Stimulated activated CD8-positive, alpha-beta memory T cell treated with anti-CD3 and anti-CD28 coated beads, Interleukin-15, amount 100 ng/mL, for 48 hours (primary cell): ENCODE results near the gene GIMAP7.
"Not testable (repeated sequence)": the region's sequence is repeated elsewhere in the genome, so short reads cannot be mapped to it uniquely, and the experiment has no call there.

Experiments
- DNase-seq, 2 donors: peaks; one replicate each; pipeline ENCODE4 v3.0.0-alpha.2; 2020; ENCODE audit warnings: low read depth in 2 of 2

GIMAP7 gene

DNA sequence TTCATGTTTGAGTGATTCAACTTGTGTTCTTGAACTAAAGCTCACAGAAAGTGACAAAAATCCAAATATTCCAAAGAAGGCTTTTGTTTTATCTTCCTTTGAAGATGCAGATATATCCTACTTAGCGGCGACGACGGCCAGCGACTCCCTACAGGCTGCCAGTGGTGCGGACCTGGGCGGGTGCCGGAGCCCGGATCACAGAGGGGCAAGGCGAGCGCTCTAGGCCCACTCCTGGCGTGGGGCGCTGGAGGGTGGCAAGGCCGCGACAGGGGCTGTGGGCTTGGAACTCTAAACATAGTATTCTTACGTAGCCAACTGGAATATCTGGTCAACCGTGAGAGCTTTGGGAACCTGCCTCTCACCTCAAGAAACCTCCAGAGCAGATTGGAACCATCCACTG lies 914 bp upstream of the GIMAP7 start:
- no peak for DNase-seq

DNA sequence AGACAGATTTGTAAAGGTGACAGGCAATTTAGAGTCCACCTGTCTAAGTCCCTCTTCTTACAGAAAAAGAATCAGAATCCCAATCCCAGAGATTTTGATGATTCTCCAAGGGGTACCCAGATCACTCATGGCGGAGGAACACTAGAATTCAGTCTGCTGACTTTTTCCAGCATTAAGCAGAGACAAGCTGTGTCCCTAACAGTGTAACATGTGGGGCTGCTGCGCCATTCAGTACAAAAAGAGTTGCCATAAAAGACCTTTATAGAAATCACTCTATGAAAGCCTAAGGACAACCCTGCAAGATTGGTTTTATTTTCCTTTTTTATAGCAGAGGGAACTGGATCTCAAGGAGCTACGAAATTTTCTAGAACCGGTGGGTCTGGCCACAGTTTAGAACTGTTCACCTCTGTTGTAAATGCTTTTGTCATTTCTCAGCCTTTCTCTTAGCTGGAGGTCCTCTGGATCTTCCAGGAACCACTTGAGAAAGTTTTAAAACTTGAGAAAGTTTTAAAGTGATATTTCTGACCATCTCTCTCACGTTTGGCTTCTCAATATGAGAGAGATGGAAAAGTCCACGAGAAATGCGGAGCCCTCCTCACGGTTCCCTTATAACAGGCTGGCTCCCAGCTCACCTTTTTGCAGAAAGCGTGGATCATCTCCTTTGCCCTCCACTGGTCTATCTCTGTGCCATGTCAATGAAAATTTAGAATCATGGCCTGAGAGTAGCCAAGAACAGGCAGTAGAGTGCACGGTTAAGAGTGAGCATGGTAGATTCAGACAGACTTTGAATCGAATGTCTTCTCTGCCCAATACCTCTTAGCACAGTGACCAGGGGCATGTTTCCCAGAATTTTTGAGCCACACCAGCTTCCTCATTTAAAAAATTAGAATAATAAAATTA lies 826 bp downstream of the GIMAP7 start:
- no peak for DNase-seq

DNA sequence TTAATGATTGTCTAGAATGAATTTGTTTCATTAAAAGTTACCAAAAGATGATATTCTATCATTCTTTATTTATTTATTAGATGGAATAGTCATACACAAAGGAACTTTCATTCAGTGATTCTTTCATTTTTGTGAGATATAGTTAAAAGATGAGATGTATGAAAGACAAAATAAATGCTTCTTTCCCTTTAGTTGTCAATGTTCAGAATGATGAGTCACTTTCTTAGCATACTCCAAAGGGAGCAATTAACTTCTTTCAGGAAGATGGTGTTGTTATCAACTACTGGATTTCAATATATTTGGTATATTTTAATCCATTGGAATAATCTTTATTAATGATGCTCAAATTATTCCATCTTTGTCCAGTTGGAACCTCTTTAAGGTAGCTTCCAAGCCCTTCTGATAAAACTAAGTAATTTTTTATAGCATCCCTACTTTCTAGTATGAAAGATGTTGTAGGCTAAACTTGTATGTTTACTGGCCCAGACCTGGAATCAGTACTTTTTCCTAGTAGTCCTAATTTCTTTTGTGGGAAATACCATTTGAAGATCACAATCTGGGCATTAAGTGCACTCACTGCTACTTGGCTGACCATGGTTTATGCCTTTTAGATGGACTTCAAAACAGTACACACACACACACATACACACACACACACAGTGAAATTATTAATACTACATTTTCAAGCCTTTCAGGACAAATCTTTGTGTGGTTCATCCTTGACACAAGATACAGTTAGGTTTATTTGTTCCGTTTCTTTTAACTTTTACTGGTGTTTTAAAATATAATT lies 2.5 kb downstream of the GIMAP7 start:
- no peak for DNase-seq

DNA sequence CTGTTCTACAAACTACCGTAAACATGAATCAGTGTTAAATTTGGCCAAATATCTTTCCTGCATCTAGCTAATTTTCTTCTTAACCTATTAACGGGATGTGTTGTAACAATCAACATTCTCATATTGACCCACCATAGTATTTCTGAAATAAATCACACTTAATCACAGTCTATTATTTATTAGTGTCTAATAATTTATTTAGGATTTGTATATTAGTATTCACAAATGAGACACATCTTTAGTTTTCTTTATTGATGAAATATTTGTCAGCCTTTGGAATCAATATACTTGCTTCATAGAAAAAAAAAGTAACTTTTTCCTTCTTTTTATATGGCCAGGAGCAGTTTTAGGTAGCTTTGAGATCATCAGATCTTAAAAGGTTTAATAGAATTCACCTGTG lies 4.6 kb downstream of the GIMAP7 start:
- DNase-seq: no peak

DNA sequence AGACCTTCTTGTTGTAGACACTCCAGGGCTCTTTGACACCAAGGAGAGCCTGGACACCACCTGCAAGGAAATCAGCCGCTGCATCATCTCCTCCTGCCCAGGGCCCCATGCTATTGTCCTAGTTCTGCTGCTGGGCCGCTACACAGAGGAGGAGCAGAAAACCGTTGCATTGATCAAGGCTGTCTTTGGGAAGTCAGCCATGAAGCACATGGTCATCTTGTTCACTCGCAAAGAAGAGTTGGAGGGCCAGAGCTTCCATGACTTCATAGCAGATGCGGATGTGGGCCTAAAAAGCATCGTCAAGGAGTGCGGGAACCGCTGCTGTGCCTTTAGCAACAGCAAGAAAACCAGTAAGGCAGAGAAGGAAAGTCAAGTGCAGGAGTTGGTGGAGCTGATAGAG lies 5.5 kb downstream of the GIMAP7 start:
- peak in 1 of 2 donors; percentile 20 for DNase-seq

DNA sequence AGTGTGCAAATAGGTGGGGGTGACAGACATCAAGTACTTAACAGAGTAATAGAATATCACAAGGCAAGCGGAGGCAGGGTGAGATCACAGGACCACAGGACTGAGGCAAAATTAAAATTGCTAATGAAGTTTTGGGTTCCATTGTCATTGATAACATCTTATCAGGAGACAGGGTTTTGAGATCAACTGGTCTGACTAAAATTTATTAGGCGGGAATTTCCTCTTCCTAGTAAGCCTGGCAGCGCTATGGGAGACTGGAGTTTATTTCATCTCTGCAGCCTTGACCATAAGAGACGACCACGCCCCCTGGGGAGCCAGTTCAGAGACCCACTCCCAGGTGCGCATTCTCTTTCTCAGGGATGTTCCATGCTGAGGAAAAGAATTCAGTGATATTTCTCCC lies 8.3 kb downstream of the GIMAP7 start:
- DNase-seq: not testable (repeated sequence)

DNA sequence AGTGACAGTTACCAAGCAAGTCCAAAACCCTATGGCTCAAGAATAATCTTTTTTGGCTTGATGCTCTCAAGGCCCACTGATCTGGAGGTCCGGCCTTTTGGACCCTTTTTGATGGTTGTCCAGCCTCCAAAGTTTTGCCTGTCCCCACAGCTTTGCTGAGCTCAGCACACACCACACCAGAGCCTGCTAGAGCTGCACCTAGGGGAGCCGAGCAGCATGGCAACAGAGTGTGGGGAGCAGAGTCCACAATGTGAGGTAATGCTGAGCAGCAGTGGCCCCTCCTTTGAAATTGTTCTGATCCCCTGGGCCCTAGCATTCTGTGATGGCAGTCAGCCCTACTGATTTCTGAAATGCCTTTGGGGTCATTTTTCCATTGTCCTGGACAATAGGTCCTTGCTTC lies 9.3 kb downstream of the GIMAP7 start:
- DNase-seq: no peak

DNA sequence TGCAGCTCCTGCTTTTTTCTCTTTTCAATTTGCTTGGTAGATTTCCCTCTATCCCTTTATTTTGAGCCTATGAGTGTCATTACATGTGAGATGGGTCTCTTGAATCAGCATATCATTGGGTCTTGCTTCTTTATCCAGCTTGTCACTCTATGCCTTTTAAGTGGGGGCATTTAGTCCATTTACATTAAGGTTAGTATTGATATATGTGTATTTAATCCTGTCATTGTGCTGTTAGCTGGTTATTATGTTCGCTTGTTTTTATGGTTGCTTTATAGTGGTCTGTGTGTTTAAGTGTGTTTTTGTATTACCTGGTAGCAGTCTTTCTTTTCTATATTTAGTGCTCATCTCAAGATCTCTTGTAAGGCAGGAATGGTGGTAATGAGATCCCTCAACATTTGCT lies 17.0 kb downstream of the GIMAP7 start:
- DNase-seq: no peak

DNA sequence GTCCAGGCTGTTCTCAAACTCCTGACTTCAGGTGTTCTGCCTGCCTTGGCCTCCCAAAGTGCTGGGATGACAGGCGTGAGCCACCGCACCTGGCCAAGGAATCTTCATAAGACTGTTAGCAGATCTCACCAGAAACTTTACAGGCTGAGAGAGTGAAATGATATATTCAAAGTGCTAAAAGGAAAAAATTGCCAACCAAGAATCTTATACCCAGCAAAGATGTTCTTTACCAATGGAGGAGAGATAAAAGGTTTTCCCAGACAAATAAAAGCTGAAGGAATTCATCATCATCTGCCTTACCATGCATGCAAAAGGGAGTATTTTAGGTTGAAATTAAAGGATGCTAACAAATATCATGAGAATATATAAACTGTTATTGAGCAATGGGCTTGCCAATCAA lies 23.6 kb downstream of the GIMAP7 start:
- no peak for DNase-seq

DNA sequence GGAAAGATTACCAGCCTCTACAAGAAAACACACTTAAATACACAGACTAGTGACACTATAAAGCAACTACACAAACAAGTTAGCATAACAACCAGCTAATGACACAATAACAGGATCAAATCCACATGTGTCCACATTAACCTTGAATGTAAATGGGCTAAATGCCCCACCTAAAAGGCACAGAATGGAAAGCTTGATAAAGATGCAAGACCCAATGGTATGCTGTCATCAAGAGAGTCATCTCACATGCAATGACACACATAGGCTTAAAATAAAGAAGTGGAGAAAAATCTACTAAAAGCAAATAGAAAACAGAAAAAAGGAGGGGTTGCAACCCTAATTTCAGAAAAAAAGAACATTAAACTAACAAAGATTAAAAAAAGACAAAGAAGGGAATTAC lies 38.5 kb downstream of the GIMAP7 start:
- no peak for DNase-seq

DNA sequence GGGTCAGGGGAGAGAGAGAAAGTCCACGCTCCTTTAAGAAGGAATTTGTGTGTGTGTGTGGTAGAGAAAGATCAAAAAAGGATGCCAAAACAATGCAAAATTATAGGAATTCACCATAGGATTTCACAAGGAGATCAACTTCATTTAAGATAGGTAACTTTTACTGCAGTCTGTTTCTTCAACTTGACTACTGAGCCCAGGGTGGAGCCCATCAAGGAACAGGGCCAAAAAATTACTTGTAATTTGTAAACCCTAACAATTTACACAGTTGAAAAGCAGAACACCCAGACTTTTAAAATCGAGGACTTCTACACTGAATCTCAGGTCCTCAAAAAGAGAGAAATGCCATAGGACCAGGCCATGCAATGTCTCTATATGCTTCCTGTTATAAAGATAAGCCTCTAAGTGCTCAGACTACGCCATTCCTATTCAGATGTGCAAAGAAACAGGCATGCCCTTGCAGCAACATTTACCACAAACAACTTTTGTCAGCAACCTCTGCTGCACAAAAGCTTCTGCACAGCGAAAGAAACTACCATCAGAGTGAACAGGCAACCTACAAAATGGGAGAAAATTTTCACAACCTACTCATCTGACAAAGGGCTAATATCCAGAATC lies 42.0 kb downstream of the GIMAP7 start:
- no peak for DNase-seq

DNA sequence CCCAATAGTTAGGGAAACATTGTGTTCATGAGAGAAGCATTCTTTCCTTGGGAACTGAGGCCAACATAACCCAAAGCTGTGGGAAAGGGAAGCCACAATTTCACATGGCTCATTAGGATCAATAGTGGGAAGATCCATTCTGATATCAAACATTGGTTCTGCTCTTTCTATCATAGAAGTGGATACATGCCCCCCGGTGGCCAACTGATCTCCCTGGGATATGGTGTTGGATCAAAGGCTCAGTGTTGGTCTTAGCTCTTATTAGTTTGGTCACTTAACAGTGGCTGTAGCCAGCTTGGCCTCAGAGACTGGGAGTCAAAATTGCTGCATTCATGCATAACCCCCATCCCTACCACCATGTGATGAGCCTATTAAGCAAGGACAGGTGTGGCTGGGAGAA lies 45.8 kb downstream of the GIMAP7 start:
- DNase-seq: no peak

DNA sequence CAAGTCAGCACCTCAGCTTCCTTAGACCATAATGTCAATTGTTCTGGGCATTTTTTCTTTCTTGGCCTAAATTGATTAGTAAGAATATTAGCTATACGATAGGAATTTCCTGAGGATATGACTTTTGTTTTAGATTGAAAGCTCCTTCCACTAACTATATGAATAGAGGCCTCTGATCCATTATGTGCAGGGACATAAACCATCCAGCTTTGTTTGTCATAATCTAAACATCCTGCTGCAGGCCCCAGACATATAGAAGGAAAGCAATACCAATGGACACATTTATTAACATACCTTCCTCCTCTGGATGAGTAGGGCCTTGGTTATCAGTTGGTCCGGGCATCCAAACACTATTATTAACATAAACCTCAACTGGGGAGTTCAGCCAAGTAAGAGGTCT lies 48.2 kb downstream of the GIMAP7 start:
- no peak for DNase-seq

DNA sequence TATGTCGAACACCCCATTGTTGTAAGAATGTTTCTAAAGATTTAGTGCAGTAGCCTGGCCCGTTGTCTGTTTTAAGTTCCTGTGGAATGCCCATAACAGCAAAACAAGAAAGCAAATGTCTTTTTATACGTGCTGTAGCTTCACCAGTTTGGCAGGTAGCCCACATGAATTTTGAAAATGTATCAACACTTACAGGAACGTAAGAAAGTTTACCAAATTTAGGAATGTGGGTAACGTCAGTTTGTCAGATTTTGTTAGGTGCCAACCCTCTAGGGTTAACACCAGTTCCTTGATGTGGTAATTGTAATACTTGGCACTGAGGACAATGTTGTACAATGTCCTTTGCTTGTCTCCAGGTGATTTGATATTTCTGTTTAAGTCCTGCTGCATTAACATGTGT lies 49.3 kb downstream of the GIMAP7 start:
- DNase-seq: no peak

DNA sequence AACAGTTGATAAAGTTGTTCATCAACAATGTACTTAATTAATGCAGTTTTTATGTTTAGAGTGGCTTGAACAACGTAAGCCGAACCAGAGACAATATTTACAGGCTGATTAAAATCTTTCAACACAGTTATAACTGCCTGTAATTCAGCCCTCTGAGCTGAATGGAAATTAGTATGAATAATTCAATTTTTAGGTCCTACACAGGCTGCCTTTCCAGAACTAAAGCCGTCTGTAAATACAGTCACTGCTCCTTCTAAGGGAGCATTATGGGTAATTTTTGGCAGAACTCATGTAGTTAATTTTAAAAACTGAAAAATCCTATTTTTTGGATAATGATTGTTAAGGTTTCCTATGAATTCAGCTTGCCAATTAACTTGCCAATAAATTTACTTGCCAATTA lies 49.9 kb downstream of the GIMAP7 start:
- no peak for DNase-seq

DNA sequence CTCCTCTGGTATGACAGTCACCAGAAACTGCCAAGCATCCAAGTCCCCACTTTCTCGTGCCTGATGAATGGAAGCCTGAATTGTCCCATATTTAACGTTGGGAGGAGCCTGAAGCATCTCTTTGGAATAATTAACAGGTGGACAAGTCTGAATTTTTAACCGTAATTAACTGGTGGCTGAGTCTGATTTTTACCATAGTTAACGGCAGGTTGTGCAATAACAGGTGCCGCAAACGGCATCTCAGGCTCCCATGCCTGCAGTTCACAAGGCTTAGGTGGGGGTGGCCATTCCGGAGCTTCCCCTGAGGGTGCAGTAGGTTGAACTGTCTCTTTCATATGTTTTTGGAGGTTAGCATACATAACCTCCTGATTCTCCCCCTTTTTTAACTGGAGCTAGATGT lies 50.6 kb downstream of the GIMAP7 start:
- DNase-seq: no peak

DNA sequence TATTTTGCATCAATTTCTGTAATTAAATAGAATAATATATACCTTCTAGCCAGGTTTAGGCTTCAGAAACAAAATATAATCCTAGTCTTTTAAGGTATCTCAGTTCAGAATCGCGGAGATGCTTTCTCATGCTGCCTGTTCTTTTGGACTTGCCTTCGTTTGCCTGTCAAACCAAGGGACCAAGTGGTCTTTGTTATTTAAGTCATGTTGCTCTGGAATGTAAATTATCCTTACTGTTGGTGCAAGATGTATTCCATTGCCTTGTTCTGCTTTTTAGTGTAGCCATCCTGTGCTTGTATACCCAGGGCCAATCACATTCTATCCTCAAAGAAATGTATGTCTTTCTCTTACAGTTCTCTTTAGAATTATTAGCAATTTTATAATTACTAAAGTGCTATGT lies 51.5 kb downstream of the GIMAP7 start:
- DNase-seq: no peak

DNA sequence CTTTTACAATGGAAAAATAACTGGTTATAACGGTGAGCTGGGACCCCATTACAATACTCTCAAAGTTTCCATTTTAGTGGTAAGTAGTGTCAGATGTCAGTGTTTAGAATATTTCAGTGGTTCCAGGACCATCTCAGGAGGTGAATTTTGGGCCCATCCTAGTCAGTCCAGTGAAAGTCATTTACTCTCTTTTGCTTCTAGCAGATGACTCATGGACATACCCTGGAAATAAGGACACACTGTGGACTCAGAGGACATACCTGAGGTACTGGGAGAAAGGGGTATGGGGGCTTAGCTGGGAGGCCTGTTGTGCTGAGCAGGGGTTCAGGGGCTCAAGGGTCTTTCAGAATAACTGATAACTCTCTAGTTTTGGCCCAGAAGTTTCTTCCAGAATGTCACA lies 51.9 kb downstream of the GIMAP7 start:
- no peak for DNase-seq

DNA sequence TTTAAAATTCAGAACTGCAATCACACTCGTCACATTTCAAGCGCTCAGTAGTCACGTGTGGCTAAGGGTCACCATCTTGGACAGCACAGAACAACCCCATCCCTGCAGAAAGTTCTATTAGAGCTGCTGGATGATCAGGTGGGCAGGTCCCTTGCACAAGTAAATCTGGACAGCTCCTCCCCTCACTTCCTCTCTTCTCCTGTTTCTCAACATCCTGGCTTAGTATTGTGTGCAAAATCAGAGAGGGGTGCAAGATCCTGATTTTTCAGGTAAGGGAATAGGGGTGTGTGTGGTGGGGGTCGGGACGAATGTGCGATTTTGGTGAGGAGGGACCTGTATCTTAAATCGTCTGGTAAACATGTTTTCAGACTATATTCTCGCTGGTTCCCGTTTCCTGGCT lies 52.5 kb downstream of the GIMAP7 start, which contains the start of gene GIMAP4:
GIMAP4 (plus strand) TSS at position 222 of the 400 bp plus-strand sequence. CDS start 2,512 bp downstream, outside the sequence.
- no peak for DNase-seq

DNA sequence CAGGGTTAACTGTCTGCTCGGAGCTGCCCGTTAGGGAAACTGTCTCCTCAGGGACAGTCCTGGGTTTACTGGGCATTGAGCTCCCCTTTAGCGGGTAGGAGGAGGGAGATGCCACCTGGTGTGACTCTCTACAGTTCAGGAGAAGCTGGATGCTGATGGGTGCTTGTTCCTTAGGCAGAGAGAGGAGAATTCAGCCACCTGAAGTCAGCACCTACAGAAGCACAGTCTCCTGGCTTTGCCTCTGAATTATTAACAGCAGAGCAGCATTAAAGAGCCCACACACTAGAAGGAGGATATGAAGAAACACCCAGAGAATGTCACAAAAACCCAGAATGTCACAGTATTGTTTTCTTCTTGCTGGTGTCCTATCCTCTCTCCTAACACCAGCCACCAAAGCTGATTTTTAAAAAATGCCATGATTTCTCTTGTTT lies 53.2 kb downstream of the GIMAP7 start:
- no peak for DNase-seq

DNA sequence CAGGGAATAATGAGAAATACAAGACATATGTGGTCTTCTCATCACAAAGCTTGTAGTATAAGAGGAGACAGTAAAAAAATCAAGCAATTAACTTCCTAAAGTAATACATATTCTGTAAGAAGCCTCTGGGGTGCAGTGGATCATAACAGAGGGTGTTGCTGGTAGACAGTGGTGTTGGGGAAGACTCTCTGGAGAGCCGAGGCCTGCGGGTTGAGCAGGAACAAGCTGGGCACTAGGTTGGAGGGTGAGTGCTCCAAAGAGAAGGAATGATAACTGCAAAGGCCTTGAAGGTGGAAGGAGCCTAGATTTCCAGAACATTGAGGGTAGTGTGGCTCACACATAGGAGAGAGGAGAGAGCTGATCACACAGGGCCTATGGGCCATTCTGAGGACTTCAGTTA lies 54.0 kb downstream of the GIMAP7 start:
- no peak for DNase-seq

DNA sequence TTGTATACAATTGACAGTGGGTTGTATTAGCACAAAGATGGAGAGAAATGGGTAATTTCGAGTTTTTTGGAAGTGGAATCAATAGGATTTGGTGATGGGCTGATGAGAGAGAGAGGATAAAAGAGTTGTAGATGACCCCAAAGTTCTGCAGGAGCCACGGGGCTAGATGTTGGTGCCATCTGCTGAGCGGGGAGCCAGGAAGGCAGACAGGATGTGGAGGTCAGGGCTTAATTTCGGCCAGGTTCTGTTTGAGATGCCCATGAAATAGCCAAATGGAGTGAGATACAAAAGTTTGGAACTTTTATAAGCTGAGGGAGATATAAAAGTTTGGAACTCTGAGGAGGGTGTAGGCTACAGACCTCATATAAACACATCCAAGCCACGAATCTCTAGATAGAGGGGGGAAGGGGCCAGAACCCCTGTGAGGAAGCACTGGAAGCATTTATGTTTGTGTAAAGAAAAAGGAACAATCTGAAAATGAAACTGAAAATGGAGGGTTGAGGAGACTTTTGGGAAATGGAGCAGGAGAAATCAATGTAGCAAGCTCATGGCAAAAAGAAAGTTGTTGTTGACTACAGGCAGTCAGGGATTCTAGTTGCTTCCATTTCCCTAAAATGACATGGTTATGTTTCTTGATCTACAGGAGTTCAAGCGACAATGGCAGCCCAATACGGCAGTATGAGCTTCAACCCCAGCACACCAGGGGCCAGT lies 54.7 kb downstream of the GIMAP7 start:
- no peak for DNase-seq
